HepG2 (cell line): ENCODE measurements around the gene RAB23. TPM values are rescaled to one million over a fixed set of nuclear protein-coding genes. Genes with fewer than 3 reads are reported as not detected.

Experiments used
- ATAC-seq: fragments of 200-7000 bp; cut with Tn5 transposase; 3 replicates; pipeline ENCODE4 v1.9.1; 2020; ENCODE audit warnings: mild to moderate bottlenecking, moderate library complexity
- BruUV-seq: library from RNA; stranded (reverse); fragments of 400-500 nt; replicated peaks from 2 replicates; lab custom pipeline; 2021; lab: Mats Ljungman, UMichigan
- CTCF ChIA-PET: fragments of 300-600 bp; formaldehyde crosslinking; extraction: SDS; loops from one replicate; lab custom pipeline; 2021; ENCODE audit warnings: low total read pairs, inconsistent platforms, low intra/inter-chr PET ratio; lab: Yijun Ruan, JAX
- POLR2A ChIA-PET: fragments of 350-600 bp; sonication (Branson Sonifier 250); formaldehyde crosslinking; loops from one replicate; lab custom pipeline; 2020; ENCODE audit warnings: antibody characterized with exemption, inconsistent platforms; lab: Yijun Ruan, JAX
- DNase-seq: peaks from one replicate; pipeline ENCODE4 v3.0.0-alpha.2; 2015; ENCODE audit warnings: low spot score
- FAIRE-seq: peaks from 3 replicates; lab custom pipeline; 2011; peaks lifted over from hg19 to GRCh38; lab: Jason Lieb, UNC
- H2AFZ ChIP-seq: one replicate; pipeline ENCODE4 v1.6.1; 2011; ENCODE audit warnings: low read length, inconsistent platforms
- H3K27ac ChIP-seq: fragments of 300-600 bp; 3 replicates; pipeline ENCODE4 v1.8.0; 2011; ENCODE audit warnings: mixed run types, mild to moderate bottlenecking, mixed read lengths, low read length, inconsistent platforms; ENCODE audit not compliant: insufficient read depth; ENCODE audit errors: extremely low read length
- H3K27me3 ChIP-seq, 2 experiments: fragments of 200-600 bp in 1 of 2; 2 replicates in 1 of 2; 3 replicates in 1 of 2; pipeline versions ENCODE4 v1.6.0 to v1.8.0; 2011; ENCODE audit warnings: low read length in 2 of 2, mild to moderate bottlenecking in 2 of 2, moderate library complexity in 2 of 2, inconsistent platforms in 1 of 2; ENCODE audit not compliant: insufficient read depth in 2 of 2, control insufficient read depth in 1 of 2
- H3K36me3 ChIP-seq, 2 experiments: fragments of 200-600 bp in 1 of 2; replicated peaks in 1 of 2; 2 replicates in 1 of 2; 3 replicates in 1 of 2; pipeline versions ENCODE4 v1.5.1 to v1.8.0; 2011; ENCODE audit warnings: low read length in 2 of 2, inconsistent platforms in 1 of 2; ENCODE audit not compliant: insufficient read depth in 2 of 2, control insufficient read depth in 1 of 2
- H3K4me1 ChIP-seq: 2 replicates; pipeline ENCODE4 v1.5.1; 2012; ENCODE audit warnings: low read length, inconsistent platforms; ENCODE audit not compliant: insufficient read depth
- H3K4me2 ChIP-seq: 2 replicates; pipeline ENCODE4 v1.6.0; 2011; ENCODE audit warnings: low read depth, low read length, inconsistent platforms
- H3K4me3 ChIP-seq, 3 experiments: fragments of 200-600 bp in 1 of 3; sonication (generic), shearing (Covaris generic) in 1 of 3; replicated peaks in 1 of 3; 2 replicates each; pipeline ENCODE4 v1.5.1; 2011 to 2016; ENCODE audit warnings: low read length in 3 of 3, inconsistent platforms in 2 of 3, low read depth in 2 of 3, mild to moderate bottlenecking in 2 of 3, control low read depth in 1 of 3, mixed read lengths in 1 of 3; ENCODE audit not compliant: insufficient read depth in 1 of 3
- H3K79me2 ChIP-seq: one replicate; pipeline ENCODE4 v1.6.1; 2011; ENCODE audit warnings: low read length, inconsistent platforms; ENCODE audit not compliant: insufficient read depth
- H3K9ac ChIP-seq: 2 replicates; pipeline ENCODE4 v1.6.0; 2011; ENCODE audit warnings: mild to moderate bottlenecking, low read depth, low read length, inconsistent platforms; ENCODE audit not compliant: insufficient read depth
- H3K9me3 ChIP-seq: 2 replicates; pipeline ENCODE4 v1.5.1; 2012; ENCODE audit warnings: mild to moderate bottlenecking, low read length
- H4K20me1 ChIP-seq: 2 replicates; pipeline ENCODE4 v1.6.0; 2011; ENCODE audit warnings: inconsistent platforms, mild to moderate bottlenecking, low read length, moderate library complexity; ENCODE audit not compliant: insufficient read depth
- ARNTL ChIP-seq: sonication (generic); formaldehyde crosslinking; IDR thresholded peaks from 2 replicates; pipeline ENCODE4 v1.4.0; 2020; ENCODE audit warnings: mild to moderate bottlenecking, missing genetic modification reagents
- DNMT3B ChIP-seq: conservative IDR thresholded peaks from 2 replicates; pipeline ENCODE4 v1.6.1; 2016; ENCODE audit warnings: missing biosample characterization, control low read depth
- FOXA3 ChIP-seq: IDR thresholded peaks from 2 replicates; pipeline ENCODE4 v1.6.1; 2016; ENCODE audit warnings: missing genetic modification reagents, missing compliant biosample characterization
- GZF1 ChIP-seq: sonication (generic); formaldehyde crosslinking; IDR thresholded peaks from 2 replicates; pipeline ENCODE4 v1.5.1; 2020; ENCODE audit warnings: mild to moderate bottlenecking, missing genetic modification reagents
- HDAC2 ChIP-seq: sonication (generic); formaldehyde crosslinking; IDR thresholded peaks from 2 replicates; pipeline ENCODE4 v1.4.0; 2020; ENCODE audit warnings: missing genetic modification reagents
- HNF1B ChIP-seq: sonication (generic); formaldehyde crosslinking; IDR thresholded peaks from 2 replicates; pipeline ENCODE4 v1.5.1; 2020; ENCODE audit warnings: mild to moderate bottlenecking, moderate library complexity, missing genetic modification reagents
- MAF1 ChIP-seq: sonication (generic); formaldehyde crosslinking; IDR thresholded peaks from 2 replicates; pipeline ENCODE4 v1.5.0; 2020; ENCODE audit warnings: missing genetic modification reagents, borderline replicate concordance
- MYC ChIP-seq: sonication (generic); formaldehyde crosslinking; IDR thresholded peaks from 2 replicates; pipeline ENCODE4 v1.9.0; 2021; ENCODE audit warnings: missing genetic modification reagents, borderline replicate concordance
- NFE2L1 ChIP-seq: sonication (generic); formaldehyde crosslinking; IDR thresholded peaks from 2 replicates; pipeline ENCODE4 v1.4.0; 2020; ENCODE audit warnings: missing genetic modification reagents, mild to moderate bottlenecking, borderline replicate concordance
- NR0B2 ChIP-seq: sonication (generic); formaldehyde crosslinking; IDR thresholded peaks from 2 replicates; pipeline ENCODE4 v1.4.0; 2020; ENCODE audit warnings: mild to moderate bottlenecking, missing genetic modification reagents
- PREB ChIP-seq: sonication (generic); formaldehyde crosslinking; IDR thresholded peaks from 2 replicates; pipeline ENCODE4 v1.4.0; 2020; ENCODE audit warnings: missing genetic modification reagents
- RBM22 ChIP-seq: fragments of 200-400 bp; formaldehyde crosslinking; optimal IDR thresholded peaks from 2 replicates; pipeline ENCODE3; 2017; ENCODE audit warnings: mild to moderate bottlenecking, low read length, moderate library complexity
- SMARCE1 ChIP-seq: fragments of 450-650 bp; IDR thresholded peaks from 2 replicates; pipeline ENCODE4 v1.6.1; 2017; ENCODE audit warnings: borderline replicate concordance
- ZBTB42 ChIP-seq: sonication (generic); formaldehyde crosslinking; IDR thresholded peaks from 2 replicates; pipeline ENCODE4 v1.5.0; 2020; ENCODE audit warnings: mild to moderate bottlenecking, missing genetic modification reagents
- ZMAT5 ChIP-seq: sonication (generic); formaldehyde crosslinking; IDR thresholded peaks from 2 replicates; pipeline ENCODE4 v1.5.0; 2020; ENCODE audit warnings: mild to moderate bottlenecking, low read depth, missing genetic modification reagents, borderline replicate concordance
- ZNF33B ChIP-seq: sonication (generic); formaldehyde crosslinking; IDR thresholded peaks from 2 replicates; pipeline ENCODE4 v1.5.1; 2020; ENCODE audit warnings: mild to moderate bottlenecking, missing genetic modification reagents
- ZNF383 ChIP-seq: sonication (generic); formaldehyde crosslinking; IDR thresholded peaks from 2 replicates; pipeline ENCODE4 v1.4.0; 2020; ENCODE audit warnings: missing genetic modification reagents, mild to moderate bottlenecking, borderline replicate concordance
- ZNF510 ChIP-seq: sonication (generic); formaldehyde crosslinking; IDR thresholded peaks from 2 replicates; pipeline ENCODE4 v1.4.0; 2020; ENCODE audit warnings: low read depth, mild to moderate bottlenecking, missing genetic modification reagents
- ZNF597 ChIP-seq: sonication (generic); formaldehyde crosslinking; IDR thresholded peaks from 2 replicates; pipeline ENCODE4 v1.5.0; 2020; ENCODE audit warnings: missing genetic modification reagents
- WGBS: methylation state at CpG from one replicate; pipeline ENCODE4 v1.1.6; 2017; ENCODE audit warnings: low lambda C conversion rate; 5-methylcytosine and 5-hydroxymethylcytosine counted together
- in situ Hi-C: cut with HindIII; loops from 2 replicates; pipeline ENCODE4 v1.10.0; 2017; ENCODE audit warnings: low pct_unique_long_range_greater_than_20kb; ENCODE audit not compliant: extremely low pct_ligation_motif_present
- intact Hi-C: fragments of 100-400 bp; cut with micrococcal nuclease; formaldehyde crosslinking; loops from one replicate; pipeline ENCODE4 v1.10.0; 2022; ENCODE audit not compliant: unreplicated experiment
- polyA plus RNA-seq, 8 experiments: library from polyadenylated mRNA; depleted of rRNA in 3 of 8; stranded (reverse) in 7 of 8; unstranded in 1 of 8; fragments of >200 nt; fragmentation: Illumina TruSeq in 4 of 8; extraction: Trizol in 4 of 8; gene quantifications; 2 replicates each; pipeline versions ENCODE4 v1.2.1 to v1.2.3, GENCODE V29; 2011 to 2016; ENCODE audit warnings: low read depth in 4 of 8, missing spikeins in 1 of 8, mixed read lengths in 1 of 8; ENCODE audit not compliant: insufficient read depth in 1 of 8
- total RNA-seq, 5 experiments: library from RNA; depleted of rRNA; stranded (reverse); fragments of >200 nt; fragmentation: Illumina TruSeq; extraction: Trizol; gene quantifications; 2 replicates each; pipeline ENCODE4 v1.2.3, GENCODE V29; 2016; ENCODE audit warnings: low read depth in 1 of 5

Gene RAB23
- total and polyA plus RNA-seq, 2 of the 13 experiments (the other 11 are each of a cell fraction or from before 2014, with no cell fraction given) = 5.5 to 16.4 TPM

- TF ChIP-seq RBM22 = no peak
- TF ChIP-seq NFE2L1 = no peak
- no peak for TF ChIP-seq ZNF33B (CRISPR knock-in tag)
- no peak for TF ChIP-seq ZNF597
- TF ChIP-seq ZMAT5 = no peak
- no peak for TF ChIP-seq ARNTL
- no peak for TF ChIP-seq MAF1
- TF ChIP-seq FOXA3 (CRISPR knock-in tag) = no peak
- no peak for TF ChIP-seq ZBTB42 (CRISPR knock-in tag)
- no peak for TF ChIP-seq NR0B2
Observed at GRCh38 chr6:57259064-57259463, 37.0 kb upstream of the RAB23 start (continued).

- Histone ChIP-seq H3K27ac (no peak overlapping the region), H3K79me2 (no peaks in the 10 kb centered on the region), H4K20me1 (no peaks in the 10 kb centered on the region), H3K4me2 (no peak overlapping the region), H3K4me1 (peaks cover 19% of the 10 kb centered on the region), H3K9ac (no peak overlapping the region), H3K9me3 (no peaks in the 10 kb centered on the region), H2AFZ (no peak overlapping the region), H3K4me3 (no peak overlapping the region), H3K27me3 (peaks cover 0 to 6% of the 10 kb centered on the region in 2 experiments; a peak in 2 of 5 replicates), H3K36me3 (no peaks in the 10 kb centered on the region)
- 65% methylated on average over 10 of the region's 10 CpGs for WGBS
- ATAC-seq (no peak), FAIRE-seq (no peak), DNase-seq (no peak)
- ChIA-PET CTCF (no interaction called here), POLR2A (no interaction called here)
- BruUV-seq = no TSS peak
- intact Hi-C loops = no loop called here
- in situ Hi-C loops = no loop called here
- TF ChIP-seq HDAC2 (CRISPR knock-in tag) = no peak
- no peak for TF ChIP-seq HNF1B
- no peak for TF ChIP-seq ZNF510
- no peak for TF ChIP-seq DNMT3B (CRISPR knock-in tag)
- TF ChIP-seq ZNF383 = no peak
- TF ChIP-seq PREB = no peak
- TF ChIP-seq GZF1 (CRISPR knock-in tag) = no peak
- TF ChIP-seq MYC (CRISPR knock-in tag) = no peak
- no peak for TF ChIP-seq SMARCE1
Observed at GRCh38 chr6:57257911-57258541, 35.9 kb upstream of the RAB23 start.
